Measurements from ENCODE around the gene TCAF1. TPM values are rescaled to one million over a fixed set of nuclear protein-coding genes. Genes with fewer than 3 reads are reported as not detected.

The TCAF1 gene
- total and polyA plus RNA-seq, 2 donors from 2014 or later: 12.2 to 37.2 TPM

- peaks cover 0 to 3% (median 0%) of the 10 kb centered on the region in 3 donors for H3K4me1 ChIP-seq (ENCODE audit: control insufficient read depth in 2 of 3, insufficient read depth in 2 of 3, low read depth in 1 of 3, low read length in 3 of 3)
- H3K27me3 ChIP-seq (ENCODE audit: control insufficient read depth, insufficient read depth, low read length): no peaks in the 10 kb centered on the region
- DNase-seq: peak; percentile 80 to 95 (median 88)
- intact Hi-C loops (cut with DNase I): no loop called here
- peak overlapping the region in 2 of 3 donors; percentile 52 to 72 for H3K9ac ChIP-seq (ENCODE audit: low read length in 3 of 3)
- no peaks in the 10 kb centered on the region for H3K36me3 ChIP-seq (ENCODE audit: control insufficient read depth in 2 of 3, insufficient read depth in 3 of 3, low read length in 3 of 3)
- H3K27ac ChIP-seq (ENCODE audit: low read depth in 2 of 2, low read length in 2 of 2): peak overlapping the region; percentile 35 to 44
- FAIRE-seq: no peak
- no peak for TF ChIP-seq CTCF (IDR thresholded peaks at IDR 0.05; ENCODE audit: borderline replicate concordance, extremely low read depth, insufficient read depth)
- peak overlapping the region; percentile 73 to 80 (median 76) for H3K4me3 ChIP-seq (ENCODE audit: low read length in 3 of 3)
- H3K9me3 ChIP-seq (ENCODE audit: control insufficient read depth in 2 of 3, insufficient read depth in 1 of 3, low read length in 3 of 3): no peaks in the 10 kb centered on the region
Measured at GRCh38 chr7:143882020-143882603, 19.9 kb downstream of the TCAF1 start.

GRCh38 chr7:143878884-143879283, 23.1 kb downstream of the TCAF1 start:
- Histone ChIP-seq H3K36me3 (ENCODE audit: control insufficient read depth in 2 of 3, insufficient read depth in 3 of 3, low read length in 3 of 3) (peaks cover 0 to 12% (median 2%) of the 10 kb centered on the region in 3 donors), H3K27ac (ENCODE audit: low read depth in 2 of 2, low read length in 2 of 2) (no peak overlapping the region), H3K9ac (ENCODE audit: low read length in 3 of 3) (no peak overlapping the region), H3K27me3 (ENCODE audit: control insufficient read depth, insufficient read depth, low read length) (no peaks in the 10 kb centered on the region), H3K9me3 (ENCODE audit: control insufficient read depth in 2 of 3, insufficient read depth in 1 of 3, low read length in 3 of 3) (no peaks in the 10 kb centered on the region), H3K4me3 (ENCODE audit: low read length in 3 of 3) (no peak overlapping the region), H3K4me1 (ENCODE audit: control insufficient read depth in 2 of 3, insufficient read depth in 2 of 3, low read depth in 1 of 3, low read length in 3 of 3) (peaks cover 0 to under 1% (median 0%) of the 10 kb centered on the region in 3 donors)
- intact Hi-C loops (cut with DNase I): no loop called here
- DNase-seq (no peak), FAIRE-seq (no peak)
- TF ChIP-seq CTCF (IDR thresholded peaks at IDR 0.05; ENCODE audit: borderline replicate concordance, extremely low read depth, insufficient read depth): no peak

GRCh38 chr7:143877098-143877497, 24.9 kb downstream of the TCAF1 start:
- Histone ChIP-seq H3K4me3 (ENCODE audit: low read length in 3 of 3) (no peak overlapping the region), H3K9me3 (ENCODE audit: control insufficient read depth in 2 of 3, insufficient read depth in 1 of 3, low read length in 3 of 3) (no peaks in the 10 kb centered on the region), H3K4me1 (ENCODE audit: control insufficient read depth in 2 of 3, insufficient read depth in 2 of 3, low read depth in 1 of 3, low read length in 3 of 3) (no peaks in the 10 kb centered on the region), H3K36me3 (ENCODE audit: control insufficient read depth in 2 of 3, insufficient read depth in 3 of 3, low read length in 3 of 3) (peaks cover 0 to 12% (median 2%) of the 10 kb centered on the region in 3 donors), H3K27me3 (ENCODE audit: control insufficient read depth, insufficient read depth, low read length) (no peaks in the 10 kb centered on the region), H3K9ac (ENCODE audit: low read length in 3 of 3) (no peak overlapping the region), H3K27ac (ENCODE audit: low read depth in 2 of 2, low read length in 2 of 2) (no peak overlapping the region)
- intact Hi-C loops (cut with DNase I): no loop called here
- FAIRE-seq (no peak), DNase-seq (no peak)
- TF ChIP-seq CTCF (IDR thresholded peaks at IDR 0.05; ENCODE audit: borderline replicate concordance, extremely low read depth, insufficient read depth): no peak

All from kidney (tissue), 14 donors.